G401 (cell line): ENCODE measurements around the gene DHDH. TPM values are rescaled to one million over a fixed set of nuclear protein-coding genes. Genes with fewer than 3 reads are reported as not detected.

Experiments used
- DNase-seq: peaks from one replicate; pipeline ENCODE4 v3.0.0-alpha.2; 2015; ENCODE audit warnings: low spot score
- in situ Hi-C: cut with HindIII; loops from 2 replicates; pipeline ENCODE4 v1.10.0; 2016; ENCODE audit warnings: low sequenced_read_pairs, mixed read lengths
- total RNA-seq: library from RNA; depleted of rRNA; stranded (reverse); fragments of >200 nt; shearing (Covaris generic); gene quantifications from 2 replicates; pipeline ENCODE4 v1.2.3, GENCODE V29; 2014; rRNA removed

The DHDH gene
- total RNA-seq, 1 experiment from 2014 or later, result 4.2 TPM

- no peak for DNase-seq
- in situ Hi-C loops, result no loop called here
Observed at GRCh38 chr19:48986211-48986610, 52.7 kb downstream of the DHDH start.

- in situ Hi-C loops, result no loop called here
- no peak for DNase-seq
Observed at GRCh38 chr19:48987323-48987722, 53.8 kb downstream of the DHDH start.

GRCh38 chr19:48988286-48988685 lies 54.8 kb downstream of the DHDH start:
- in situ Hi-C loops, result no loop called here
- no peak for DNase-seq

GRCh38 chr19:48988860-48989259 lies 55.4 kb downstream of the DHDH start:
- DNase-seq, result no peak
- in situ Hi-C loops, result no loop called here

- in situ Hi-C loops, result no loop called here
- peak; percentile 26 for DNase-seq
Observed at GRCh38 chr19:48989701-48990291, 56.3 kb downstream of the DHDH start.

GRCh38 chr19:48990400-48990799 lies 56.9 kb downstream of the DHDH start:
- DNase-seq, result no peak
- in situ Hi-C loops, result no loop called here

- in situ Hi-C loops, result no loop called here
- DNase-seq, result no peak
Observed at GRCh38 chr19:48991011-48991609, 57.6 kb downstream of the DHDH start.

- peak; percentile 58 for DNase-seq
- in situ Hi-C loops, result no loop called here
Observed at GRCh38 chr19:48991873-48992580, 58.5 kb downstream of the DHDH start.

- in situ Hi-C loops, result no loop called here
- peak; percentile 47 for DNase-seq
Observed at GRCh38 chr19:48992581-48993174, 59.2 kb downstream of the DHDH start.

GRCh38 chr19:48993175-48994034 lies 59.9 kb downstream of the DHDH start, which contains the start of the genes GYS1 and RUVBL2:
GYS1 (minus strand) TSS chr19:48993309; CDS start chr19:48993112, 197 bp downstream.
RUVBL2 (plus strand) TSS chr19:48993887; CDS start chr19:48993912, 25 bp downstream.
- peak; percentile 100 for DNase-seq
- in situ Hi-C loops, result no loop called here

GRCh38 chr19:48994035-48994386 lies 60.5 kb downstream of the DHDH start:
- in situ Hi-C loops, result no loop called here
- DNase-seq, result no peak

Other genes with a start within 250 kb of the DHDH start
- gene FUT2, start 237.7 kb upstream of the DHDH start, total RNA-seq, result not detected in 2 replicates
- 0.37 and 1.5 TPM in 2 replicates for gene MAMSTR, start 214.0 kb upstream of the DHDH start, total RNA-seq
- 2.8 and 27.4 TPM in 2 replicates for gene RASIP1, start 193.1 kb upstream of the DHDH start, total RNA-seq
- not detected in 2 replicates for gene IZUMO1, start 186.8 kb upstream of the DHDH start, total RNA-seq
- gene FUT1, start 181.1 kb upstream of the DHDH start, total RNA-seq, result not detected in 2 replicates
- gene FGF21, start 178.2 kb upstream of the DHDH start, total RNA-seq, result not detected in 2 replicates
- gene BCAT2, start 122.7 kb upstream of the DHDH start, total RNA-seq, result 43.4 and 44.1 TPM in 2 replicates
- gene HSD17B14, start 97.2 kb upstream of the DHDH start, total RNA-seq, result 62.8 and 69.0 TPM in 2 replicates
- 12.4 and 20.4 TPM in 2 replicates for gene PLEKHA4, start 65.1 kb upstream of the DHDH start, total RNA-seq
- gene PPP1R15A, start 61.3 kb upstream of the DHDH start, total RNA-seq, result 44.0 and 58.7 TPM in 2 replicates
- not detected in 2 replicates for gene TULP2, start 35.0 kb upstream of the DHDH start, total RNA-seq
- 201 and 252 TPM in 2 replicates for gene NUCB1, start 33.4 kb upstream of the DHDH start, total RNA-seq
- 160 and 177 TPM in 2 replicates for gene BAX, start 21.2 kb downstream of the DHDH start, total RNA-seq
- gene FTL, start 31.6 kb downstream of the DHDH start, total RNA-seq, result 4,146 and 4,408 TPM in 2 replicates
- 41.3 and 43.2 TPM in 2 replicates for gene GYS1, start 59.6 kb downstream of the DHDH start, total RNA-seq
- 426 and 535 TPM in 2 replicates for gene RUVBL2, start 60.2 kb downstream of the DHDH start, total RNA-seq
- gene LHB, start 83.4 kb downstream of the DHDH start, total RNA-seq, result not detected in 2 replicates
- gene CGB3, start 90.6 kb downstream of the DHDH start, total RNA-seq, result not detected in 2 replicates
- not detected in 2 replicates for gene CGB2, start 98.2 kb downstream of the DHDH start, total RNA-seq
- gene CGB1, start 103.2 kb downstream of the DHDH start, total RNA-seq, result not detected in 2 replicates
- not detected in 2 replicates for gene CGB5, start 110.1 kb downstream of the DHDH start, total RNA-seq
- gene CGB8, start 115.4 kb downstream of the DHDH start, total RNA-seq, result not detected in 2 replicates
- 4.8 and 7.2 TPM in 2 replicates for gene CGB7, start 124.0 kb downstream of the DHDH start, total RNA-seq
- gene NTF4, start 131.1 kb downstream of the DHDH start, total RNA-seq, result 11.5 and 18.3 TPM in 2 replicates
- 0.06 TPM in 1 of 2 replicates, not detected in the other for gene KCNA7, start 139.0 kb downstream of the DHDH start, total RNA-seq
- gene SNRNP70, start 151.8 kb downstream of the DHDH start, total RNA-seq, result 326 and 361 TPM in 2 replicates
- 19.1 and 32.2 TPM in 2 replicates for gene LIN7B, start 180.7 kb downstream of the DHDH start, total RNA-seq
- gene C19orf73, start 185.4 kb downstream of the DHDH start, total RNA-seq, result 0.74 TPM in 1 of 2 replicates, not detected in the other
- 101 and 111 TPM in 2 replicates for gene PPFIA3, start 185.8 kb downstream of the DHDH start, total RNA-seq
- gene HRC, start 221.7 kb downstream of the DHDH start, total RNA-seq, result 4.6 and 7.2 TPM in 2 replicates
- 17.5 and 18.6 TPM in 2 replicates for gene TRPM4, start 224.1 kb downstream of the DHDH start, total RNA-seq